HFFc6 (cell line): ENCODE data around the gene EPYC. TPM values are rescaled to one million over a fixed set of nuclear protein-coding genes. Genes with fewer than 3 reads are reported as not detected.

Experiments used
- DNase-seq: peaks from one replicate; pipeline ENCODE4 v3.0.0-alpha.2; 2018
- H3K27ac Mint-ChIP-seq: 2 replicates; pipeline ENCODE4 v1.8.0; 2020; ENCODE audit warnings: mild to moderate bottlenecking, mixed read lengths
- H3K27me3 Mint-ChIP-seq: 2 replicates; pipeline ENCODE4 v1.8.0; 2021; ENCODE audit warnings: mild to moderate bottlenecking, moderate library complexity, mixed read lengths; ENCODE audit not compliant: insufficient read depth
- H3K36me3 Mint-ChIP-seq: 2 replicates; pipeline ENCODE4 v1.8.0; 2021; ENCODE audit warnings: low read depth, mixed read lengths
- H3K4me1 Mint-ChIP-seq: 2 replicates; pipeline ENCODE4 v1.8.0; 2020; ENCODE audit warnings: low read depth, mixed read lengths
- H3K4me3 Mint-ChIP-seq: 2 replicates; pipeline ENCODE4 v1.8.0; 2020; ENCODE audit warnings: mild to moderate bottlenecking, moderate library complexity, mixed read lengths
- H3K9me3 Mint-ChIP-seq: 2 replicates; pipeline ENCODE4 v1.8.0; 2020; ENCODE audit warnings: mild to moderate bottlenecking, mixed read lengths
- CTCF ChIP-seq: fragments of 200-600 bp; sonication (generic); IDR thresholded peaks from 2 replicates; pipeline ENCODE4 v1.5.0; 2021; ENCODE audit warnings: antibody characterized with exemption, mild to moderate bottlenecking
- total RNA-seq, 6 experiments: library from RNA; stranded (reverse); fragmentation: NEBNext Ultra II Directional; extraction: Animal tissue kit (Norgen Biotek cat#: 25700); gene quantifications; 2 replicates in 1 of 6; 3 replicates in 5 of 6; pipeline ENCODE4 v1.2.3, GENCODE V29; 2021

EPYC gene
- total RNA-seq, 6 experiments from 2014 or later, result not detected

GRCh38 chr12:90969346-90969745 is 35.4 kb downstream of the EPYC start:
- Mint-ChIP-seq H3K27me3 (no peaks in the 10 kb centered on the region; the same call in 1 of the 2 replicates), H3K9me3 (no peaks in the 10 kb centered on the region), H3K36me3 (no peaks in the 10 kb centered on the region), H3K4me1 (peaks cover 23% of the 10 kb centered on the region), H3K4me3 (no peak overlapping the region), H3K27ac (no peak overlapping the region)
- TF ChIP-seq CTCF, result no peak
- no peak for DNase-seq

- no peaks in the 10 kb centered on the region; the same call in 1 of the 2 replicates for H3K27me3 Mint-ChIP-seq
- H3K4me1 Mint-ChIP-seq, result peaks cover 9% of the 10 kb centered on the region
- H3K4me3 Mint-ChIP-seq, result no peak overlapping the region
- TF ChIP-seq CTCF, result no peak
- H3K27ac Mint-ChIP-seq, result no peak overlapping the region
- H3K36me3 Mint-ChIP-seq, result no peaks in the 10 kb centered on the region
- no peak for DNase-seq
- no peaks in the 10 kb centered on the region for H3K9me3 Mint-ChIP-seq
Observed at GRCh38 chr12:90965204-90965603, 39.6 kb downstream of the EPYC start.

- Mint-ChIP-seq H3K9me3 (no peaks in the 10 kb centered on the region), H3K36me3 (no peaks in the 10 kb centered on the region), H3K4me1 (peaks cover 6% of the 10 kb centered on the region), H3K27me3 (no peaks in the 10 kb centered on the region; the same call in 1 of the 2 replicates), H3K27ac (no peak overlapping the region), H3K4me3 (no peak overlapping the region)
- no peak for DNase-seq
- no peak for TF ChIP-seq CTCF
Observed at GRCh38 chr12:90964616-90965015, 40.2 kb downstream of the EPYC start.

GRCh38 chr12:90963946-90964345 is 40.8 kb downstream of the EPYC start:
- TF ChIP-seq CTCF, result no peak
- Mint-ChIP-seq H3K27ac (no peak overlapping the region), H3K36me3 (no peaks in the 10 kb centered on the region), H3K27me3 (no peaks in the 10 kb centered on the region; the same call in 1 of the 2 replicates), H3K9me3 (no peaks in the 10 kb centered on the region), H3K4me3 (no peak overlapping the region), H3K4me1 (peaks cover 10% of the 10 kb centered on the region)
- no peak for DNase-seq

- H3K9me3 Mint-ChIP-seq, result no peaks in the 10 kb centered on the region
- DNase-seq, result no peak
- H3K27ac Mint-ChIP-seq, result no peak overlapping the region
- no peaks in the 10 kb centered on the region for H3K36me3 Mint-ChIP-seq
- TF ChIP-seq CTCF, result no peak
- no peaks in the 10 kb centered on the region for H3K27me3 Mint-ChIP-seq
- no peak overlapping the region for H3K4me3 Mint-ChIP-seq
- peaks cover 10% of the 10 kb centered on the region for H3K4me1 Mint-ChIP-seq
Observed at GRCh38 chr12:90961154-90961553, 43.6 kb downstream of the EPYC start.
